GM18951 (cell line): Measurements from ENCODE around the gene VPS8.

ENCODE experiments used
- POLR2A ChIP-seq: IDR thresholded peaks from 4 replicates; pipeline ENCODE4 v1.6.1; 2011; ENCODE audit warnings: mild to moderate bottlenecking; ENCODE audit not compliant: insufficient read length, insufficient read depth; ENCODE audit errors: extremely low read depth
- in situ Hi-C: fragments of 300-500 bp; cut with MboI; formaldehyde crosslinking; loops from one replicate; pipeline ENCODE4 v1.12.0; 2022; ENCODE audit warnings: low sequenced_read_pairs, mixed read lengths, inconsistent platforms; ENCODE audit not compliant: unreplicated experiment

Gene VPS8

GRCh38 chr3:185046603-185047002 is 234.6 kb downstream of the VPS8 start:
- in situ Hi-C loops: no loop called here
- no peak for TF ChIP-seq POLR2A

GRCh38 chr3:185049710-185050109 is 237.7 kb downstream of the VPS8 start:
- in situ Hi-C loops: no loop called here
- TF ChIP-seq POLR2A: no peak

GRCh38 chr3:185051801-185052200 is 239.8 kb downstream of the VPS8 start:
- TF ChIP-seq POLR2A: no peak
- in situ Hi-C loops: no loop called here

GRCh38 chr3:185052631-185053030 is 240.7 kb downstream of the VPS8 start:
- TF ChIP-seq POLR2A: no peak
- in situ Hi-C loops: no loop called here

- in situ Hi-C loops: no loop called here
- TF ChIP-seq POLR2A: no peak
Measured at GRCh38 chr3:185056908-185057307, 244.9 kb downstream of the VPS8 start.

GRCh38 chr3:185057829-185058228 is 245.9 kb downstream of the VPS8 start:
- in situ Hi-C loops: no loop called here
- no peak for TF ChIP-seq POLR2A

GRCh38 chr3:185058796-185059195 is 246.8 kb downstream of the VPS8 start:
- no peak for TF ChIP-seq POLR2A
- in situ Hi-C loops: no loop called here

GRCh38 chr3:185059766-185060165 is 247.8 kb downstream of the VPS8 start:
- in situ Hi-C loops: no loop called here
- no peak for TF ChIP-seq POLR2A

GRCh38 chr3:185060655-185061054 is 248.7 kb downstream of the VPS8 start:
- in situ Hi-C loops: no loop called here
- no peak for TF ChIP-seq POLR2A

GRCh38 chr3:185062191-185062590 is 250.2 kb downstream of the VPS8 start:
- no peak for TF ChIP-seq POLR2A
- in situ Hi-C loops: no loop called here

- TF ChIP-seq POLR2A: no peak
Measured at GRCh38 chr3:185063431-185063830, 251.5 kb downstream of the VPS8 start.

GRCh38 chr3:185065059-185065458 is 253.1 kb downstream of the VPS8 start:
- no peak for TF ChIP-seq POLR2A
- in situ Hi-C loops: no loop called here

More at GRCh38 chr3:185063431-185063830, 251.5 kb downstream of the VPS8 start:
- in situ Hi-C loops: no loop called here

- TF ChIP-seq POLR2A: no peak
- in situ Hi-C loops: no loop called here
Measured at GRCh38 chr3:185066251-185066650, 254.3 kb downstream of the VPS8 start.

GRCh38 chr3:185067173-185067572 is 255.2 kb downstream of the VPS8 start:
- no peak for TF ChIP-seq POLR2A
- in situ Hi-C loops: no loop called here
